Kidney epithelial cell (primary cell): Measurements from ENCODE around the gene IL22RA1. TPM values are rescaled to one million over a fixed set of nuclear protein-coding genes. Genes with fewer than 3 reads are reported as not detected.
A peak's percentile ranks its signal among the peaks of the same experiment; 100 is the strongest.

Experiments
- DNase-seq: peaks from one replicate; pipeline ENCODE4 v3.0.0-alpha.2; 2010; ENCODE audit warnings: low read depth
- H3K27me3 ChIP-seq: 2 replicates; pipeline ENCODE4 v1.6.0; 2011; ENCODE audit warnings: low read length; ENCODE audit not compliant: control insufficient read depth, insufficient read depth
- H3K36me3 ChIP-seq: 2 replicates; pipeline ENCODE4 v1.5.1; 2011; ENCODE audit warnings: low read length; ENCODE audit not compliant: control insufficient read depth, insufficient read depth
- H3K4me3 ChIP-seq: 2 replicates; pipeline ENCODE4 v1.5.1; 2011; ENCODE audit warnings: low read depth, mild to moderate bottlenecking, control low read depth, low read length
- total RNA-seq: library from RNA; depleted of rRNA; stranded (reverse); fragments of >200 nt; gene quantifications from 2 replicates; pipeline ENCODE4 v1.2.3, GENCODE V29; 2015
- TF ChIP-seq, protein P1 (sequence below): IDR thresholded peaks from 2 replicates; pipeline ENCODE4 v1.5.1; 2011; ENCODE audit warnings: mild to moderate bottlenecking, moderate library complexity, low read length, control low read depth, inconsistent platforms; ENCODE audit not compliant: insufficient read depth, poor library complexity, severe bottlenecking

Gene IL22RA1, protein sequence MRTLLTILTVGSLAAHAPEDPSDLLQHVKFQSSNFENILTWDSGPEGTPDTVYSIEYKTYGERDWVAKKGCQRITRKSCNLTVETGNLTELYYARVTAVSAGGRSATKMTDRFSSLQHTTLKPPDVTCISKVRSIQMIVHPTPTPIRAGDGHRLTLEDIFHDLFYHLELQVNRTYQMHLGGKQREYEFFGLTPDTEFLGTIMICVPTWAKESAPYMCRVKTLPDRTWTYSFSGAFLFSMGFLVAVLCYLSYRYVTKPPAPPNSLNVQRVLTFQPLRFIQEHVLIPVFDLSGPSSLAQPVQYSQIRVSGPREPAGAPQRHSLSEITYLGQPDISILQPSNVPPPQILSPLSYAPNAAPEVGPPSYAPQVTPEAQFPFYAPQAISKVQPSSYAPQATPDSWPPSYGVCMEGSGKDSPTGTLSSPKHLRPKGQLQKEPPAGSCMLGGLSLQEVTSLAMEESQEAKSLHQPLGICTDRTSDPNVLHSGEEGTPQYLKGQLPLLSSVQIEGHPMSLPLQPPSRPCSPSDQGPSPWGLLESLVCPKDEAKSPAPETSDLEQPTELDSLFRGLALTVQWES
- total RNA-seq = 0.07 and 0.21 TPM in 2 replicates

DNA sequence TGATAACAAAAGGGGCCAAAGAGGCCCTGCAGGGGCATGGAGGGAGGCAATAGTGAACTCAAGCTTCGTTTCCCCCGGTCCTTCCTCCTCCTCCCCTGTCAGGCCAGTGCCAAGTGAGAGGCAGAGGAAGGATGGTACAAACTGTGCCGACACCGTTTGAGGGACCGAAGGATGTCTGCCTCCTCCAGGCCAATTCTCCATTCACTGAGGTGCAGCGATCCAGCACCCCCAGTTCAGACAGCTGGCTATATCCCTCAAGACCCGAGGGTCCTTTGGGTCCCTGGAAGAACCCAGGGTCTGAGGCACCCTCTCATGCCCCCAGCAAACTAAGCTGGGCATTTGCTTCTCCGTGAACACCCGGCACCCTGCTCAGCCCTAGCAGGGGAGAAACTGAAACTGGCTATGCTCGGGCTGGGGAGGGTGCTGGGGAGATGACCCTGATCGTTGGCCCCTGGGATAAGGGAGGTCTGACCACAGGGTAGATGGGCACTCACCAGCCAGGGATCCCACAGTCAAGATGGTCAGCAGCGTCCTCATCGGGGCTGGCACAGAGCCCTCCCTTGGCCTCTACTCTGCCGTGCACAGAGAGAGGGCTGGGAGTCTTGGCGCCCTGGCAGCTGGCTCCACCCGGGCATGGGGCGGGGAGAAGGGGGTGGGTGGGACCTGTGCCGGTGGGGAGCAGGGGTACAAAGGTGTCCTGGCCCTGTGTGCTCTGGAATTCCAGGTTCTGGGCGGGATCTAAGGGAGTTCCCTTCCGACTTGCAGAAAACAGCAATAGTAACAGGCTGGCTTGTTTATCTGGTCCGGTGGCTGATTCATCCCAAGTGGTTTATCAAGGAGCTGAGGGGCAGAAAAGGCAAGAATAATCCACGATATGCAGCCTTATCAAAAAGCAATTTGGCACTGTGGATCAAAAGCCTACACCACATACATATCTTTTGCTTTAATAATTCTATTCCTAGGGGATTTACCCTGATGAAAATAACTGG, at the start of gene IL22RA1:
TSS of gene IL22RA1 (minus strand) at position 595 of the 989 bp plus-strand sequence. CDS start at position 537, 58 bp downstream.
- DNase-seq = no peak
- H3K36me3 ChIP-seq = no peaks in the 10 kb centered on the region
- peaks cover 3% of the 10 kb centered on the region for H3K27me3 ChIP-seq
- TF ChIP-seq, protein P1, sequence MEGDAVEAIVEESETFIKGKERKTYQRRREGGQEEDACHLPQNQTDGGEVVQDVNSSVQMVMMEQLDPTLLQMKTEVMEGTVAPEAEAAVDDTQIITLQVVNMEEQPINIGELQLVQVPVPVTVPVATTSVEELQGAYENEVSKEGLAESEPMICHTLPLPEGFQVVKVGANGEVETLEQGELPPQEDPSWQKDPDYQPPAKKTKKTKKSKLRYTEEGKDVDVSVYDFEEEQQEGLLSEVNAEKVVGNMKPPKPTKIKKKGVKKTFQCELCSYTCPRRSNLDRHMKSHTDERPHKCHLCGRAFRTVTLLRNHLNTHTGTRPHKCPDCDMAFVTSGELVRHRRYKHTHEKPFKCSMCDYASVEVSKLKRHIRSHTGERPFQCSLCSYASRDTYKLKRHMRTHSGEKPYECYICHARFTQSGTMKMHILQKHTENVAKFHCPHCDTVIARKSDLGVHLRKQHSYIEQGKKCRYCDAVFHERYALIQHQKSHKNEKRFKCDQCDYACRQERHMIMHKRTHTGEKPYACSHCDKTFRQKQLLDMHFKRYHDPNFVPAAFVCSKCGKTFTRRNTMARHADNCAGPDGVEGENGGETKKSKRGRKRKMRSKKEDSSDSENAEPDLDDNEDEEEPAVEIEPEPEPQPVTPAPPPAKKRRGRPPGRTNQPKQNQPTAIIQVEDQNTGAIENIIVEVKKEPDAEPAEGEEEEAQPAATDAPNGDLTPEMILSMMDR = no peak
- no peak within 1 kb of the TSS for H3K4me3 ChIP-seq

DNA sequence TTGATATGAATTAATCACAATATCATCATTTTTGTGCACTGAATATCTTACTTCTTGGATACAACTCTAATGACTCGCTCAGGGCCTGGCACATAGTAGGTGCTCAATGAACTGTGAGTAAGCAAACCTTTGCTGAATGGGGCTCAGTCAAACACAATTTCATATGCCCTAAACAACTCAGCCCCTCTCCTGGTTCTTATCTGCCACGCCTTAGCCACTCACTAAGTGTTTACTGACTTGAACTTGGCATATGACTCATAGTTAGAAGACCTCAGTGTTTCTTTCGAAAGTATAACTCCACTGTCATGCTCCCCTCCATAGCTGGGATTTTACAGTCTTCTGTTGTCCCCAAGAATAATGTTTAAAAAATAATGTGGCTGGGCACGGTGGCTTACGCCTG, 48.9 kb upstream of the IL22RA1 start:
- no peaks in the 10 kb centered on the region for H3K27me3 ChIP-seq
- no peaks in the 10 kb centered on the region for H3K36me3 ChIP-seq
- no peak for DNase-seq
- H3K4me3 ChIP-seq = no peak overlapping the region
- TF ChIP-seq, protein P1 = no peak

DNA sequence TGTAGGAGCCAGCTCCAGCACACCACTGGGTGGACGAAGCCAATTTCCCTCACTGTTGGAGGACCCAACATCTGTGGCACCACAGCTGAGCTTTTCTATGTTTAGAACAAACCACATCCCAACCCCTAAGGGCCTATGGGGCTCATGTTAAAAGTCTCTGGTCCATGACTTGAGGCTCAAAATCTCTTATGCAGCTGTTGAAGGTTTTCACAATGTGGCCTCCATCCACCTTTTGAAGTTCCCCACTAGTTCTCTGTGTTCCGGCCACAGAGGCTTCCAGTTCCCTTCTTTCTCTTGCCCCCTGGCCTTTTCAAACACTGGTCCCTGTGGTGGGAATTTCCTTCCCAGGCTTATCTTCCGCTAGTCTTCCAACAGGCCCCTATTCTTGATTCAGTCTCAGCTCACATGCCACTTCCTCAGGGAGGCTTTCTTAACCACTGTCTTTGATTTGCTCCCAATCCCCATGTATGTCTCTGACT, 48.1 kb upstream of the IL22RA1 start:
- TF ChIP-seq, protein P1 = no peak
- DNase-seq = no peak
- Histone ChIP-seq H3K4me3 (no peak overlapping the region), H3K36me3 (no peaks in the 10 kb centered on the region), H3K27me3 (no peaks in the 10 kb centered on the region)

DNA sequence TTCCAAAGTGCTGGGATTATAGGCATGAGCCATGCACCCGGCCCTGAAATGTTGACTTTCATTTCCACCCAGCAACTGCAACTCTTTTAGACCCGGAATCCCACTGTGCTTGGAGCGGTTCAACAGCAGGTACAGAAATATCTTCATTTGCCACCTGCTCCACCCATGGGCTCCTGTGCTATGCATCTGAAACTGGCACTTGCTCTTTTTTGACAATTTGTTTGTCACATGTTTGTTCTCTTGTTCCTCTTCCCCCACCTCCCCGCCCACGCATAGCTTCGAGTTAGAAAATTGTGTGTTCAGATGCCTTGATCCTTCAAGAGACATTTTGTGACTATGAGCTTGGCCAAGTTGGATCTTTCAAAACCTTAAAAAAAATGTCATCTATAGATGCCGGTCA, 46.6 kb upstream of the IL22RA1 start:
- DNase-seq = no peak
- Histone ChIP-seq H3K4me3 (no peak overlapping the region), H3K36me3 (no peaks in the 10 kb centered on the region), H3K27me3 (no peaks in the 10 kb centered on the region)
- TF ChIP-seq, protein P1 = no peak

DNA sequence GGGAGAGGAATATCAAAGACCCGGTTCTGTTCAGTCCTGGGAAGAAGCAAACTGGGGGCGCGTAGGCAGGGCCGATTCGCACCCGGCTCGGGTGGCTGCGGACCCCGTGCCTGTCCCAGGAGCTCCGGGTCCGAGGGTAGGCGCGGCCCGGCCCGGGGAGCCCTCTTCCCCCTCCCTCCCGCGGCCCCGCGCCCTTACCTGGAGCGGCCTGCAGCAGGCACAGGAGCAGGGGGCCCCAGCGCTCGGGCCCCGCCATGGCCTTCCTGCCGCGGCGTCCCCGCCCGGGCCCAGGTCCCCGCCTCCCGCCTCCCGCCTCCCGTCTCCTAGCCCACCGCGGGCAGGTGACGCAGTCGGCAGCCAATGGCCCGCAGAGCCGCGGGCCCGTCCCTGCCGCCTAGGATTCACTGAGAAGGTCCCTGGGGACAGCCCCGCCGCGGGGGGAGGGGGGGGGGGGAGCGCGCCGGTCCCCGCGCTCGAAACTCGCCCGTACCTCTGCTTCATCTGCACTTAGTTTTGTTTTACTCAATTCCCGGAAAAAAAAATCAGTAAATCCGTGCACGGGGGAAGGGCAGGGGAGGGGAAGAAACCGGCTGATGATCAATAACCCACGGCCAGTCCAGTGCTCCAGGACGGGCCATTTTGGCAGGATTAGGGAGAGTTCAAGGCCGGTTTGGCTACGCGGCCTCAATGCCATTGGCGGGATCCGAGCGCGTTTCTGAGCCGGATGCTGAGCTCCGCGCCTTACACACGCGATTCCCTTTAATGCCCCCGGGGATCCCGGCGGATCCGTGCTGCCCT, 44.3 kb upstream of the IL22RA1 start, which contains the start of gene IFNLR1:
TSS of gene IFNLR1 (minus strand) at position 297 of the 798 bp plus-strand sequence. CDS start at position 256, 41 bp downstream.
- Histone ChIP-seq H3K27me3 (no peaks in the 10 kb centered on the region), H3K4me3 (peak within 1 kb of the TSS; percentile 59), H3K36me3 (no peaks in the 10 kb centered on the region)
- TF ChIP-seq, protein P1 = no peak
- DNase-seq = no peak
